ENCODE data around the gene ZBTB42.

DNA sequence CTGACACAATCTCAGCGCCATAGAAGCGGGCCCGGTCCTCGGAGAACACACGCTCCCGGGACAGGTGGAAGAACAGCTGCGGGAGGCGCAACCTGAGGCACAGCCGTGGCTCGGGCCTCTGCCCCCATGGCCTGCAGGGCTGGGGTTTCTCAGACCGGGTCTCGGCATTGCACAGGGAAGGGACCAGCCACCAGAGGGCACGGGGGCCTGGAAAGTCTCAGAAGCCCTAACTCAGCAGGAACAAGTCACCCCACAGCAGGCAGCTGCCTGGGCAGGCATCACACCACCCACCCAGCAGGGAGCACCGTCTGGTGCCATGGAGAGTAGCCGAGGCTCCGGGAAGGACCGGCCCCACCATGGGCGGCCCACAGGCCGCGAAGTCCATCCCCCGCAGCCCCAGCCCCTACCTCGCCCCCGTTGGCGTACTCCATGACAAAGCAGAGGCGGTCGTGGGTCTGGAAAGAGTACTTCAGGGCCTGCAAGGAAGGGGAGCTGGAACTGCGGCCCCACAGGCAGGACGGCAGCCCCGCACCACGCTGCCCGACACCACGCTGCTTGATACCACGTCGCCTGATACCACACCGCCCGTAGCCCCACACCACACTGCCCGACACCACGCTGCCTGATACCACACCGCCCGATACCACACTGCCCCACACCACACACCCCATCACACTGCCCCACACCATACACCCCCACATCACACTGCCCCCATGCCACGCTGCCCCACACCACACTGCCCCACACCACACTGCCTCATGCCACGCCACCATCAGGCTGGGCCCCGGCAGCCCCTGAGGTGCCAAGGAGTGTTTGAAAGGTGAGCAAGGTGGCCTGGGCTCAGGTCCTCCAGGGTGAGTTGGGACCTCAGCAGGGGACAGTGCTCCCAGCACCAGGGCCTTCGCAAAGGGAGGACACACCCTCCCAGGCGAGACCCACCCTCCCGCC lies 27.1 kb upstream of the ZBTB42 start:
- TF ChIP-seq, protein P1, sequence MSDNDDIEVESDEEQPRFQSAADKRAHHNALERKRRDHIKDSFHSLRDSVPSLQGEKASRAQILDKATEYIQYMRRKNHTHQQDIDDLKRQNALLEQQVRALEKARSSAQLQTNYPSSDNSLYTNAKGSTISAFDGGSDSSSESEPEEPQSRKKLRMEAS (CRISPR knock-in tag; IDR thresholded peaks at IDR 0.05): no peak
- TF ChIP-seq, protein P2, sequence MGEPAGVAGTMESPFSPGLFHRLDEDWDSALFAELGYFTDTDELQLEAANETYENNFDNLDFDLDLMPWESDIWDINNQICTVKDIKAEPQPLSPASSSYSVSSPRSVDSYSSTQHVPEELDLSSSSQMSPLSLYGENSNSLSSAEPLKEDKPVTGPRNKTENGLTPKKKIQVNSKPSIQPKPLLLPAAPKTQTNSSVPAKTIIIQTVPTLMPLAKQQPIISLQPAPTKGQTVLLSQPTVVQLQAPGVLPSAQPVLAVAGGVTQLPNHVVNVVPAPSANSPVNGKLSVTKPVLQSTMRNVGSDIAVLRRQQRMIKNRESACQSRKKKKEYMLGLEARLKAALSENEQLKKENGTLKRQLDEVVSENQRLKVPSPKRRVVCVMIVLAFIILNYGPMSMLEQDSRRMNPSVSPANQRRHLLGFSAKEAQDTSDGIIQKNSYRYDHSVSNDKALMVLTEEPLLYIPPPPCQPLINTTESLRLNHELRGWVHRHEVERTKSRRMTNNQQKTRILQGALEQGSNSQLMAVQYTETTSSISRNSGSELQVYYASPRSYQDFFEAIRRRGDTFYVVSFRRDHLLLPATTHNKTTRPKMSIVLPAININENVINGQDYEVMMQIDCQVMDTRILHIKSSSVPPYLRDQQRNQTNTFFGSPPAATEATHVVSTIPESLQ (CRISPR knock-in tag; IDR thresholded peaks at IDR 0.05): no peak
- TF ChIP-seq, protein P3, sequence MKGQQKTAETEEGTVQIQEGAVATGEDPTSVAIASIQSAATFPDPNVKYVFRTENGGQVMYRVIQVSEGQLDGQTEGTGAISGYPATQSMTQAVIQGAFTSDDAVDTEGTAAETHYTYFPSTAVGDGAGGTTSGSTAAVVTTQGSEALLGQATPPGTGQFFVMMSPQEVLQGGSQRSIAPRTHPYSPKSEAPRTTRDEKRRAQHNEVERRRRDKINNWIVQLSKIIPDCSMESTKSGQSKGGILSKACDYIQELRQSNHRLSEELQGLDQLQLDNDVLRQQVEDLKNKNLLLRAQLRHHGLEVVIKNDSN (CRISPR knock-in tag; IDR thresholded peaks at IDR 0.05): no peak
- TF ChIP-seq ATF1 (CRISPR knock-in tag; IDR thresholded peaks at IDR 0.05) (no peak), ZNF416 (CRISPR knock-in tag; IDR thresholded peaks at IDR 0.05) (no peak), ZNF396 (CRISPR knock-in tag; IDR thresholded peaks at IDR 0.05; ENCODE audit: borderline replicate concordance) (no peak)
- TF ChIP-seq, protein P4, sequence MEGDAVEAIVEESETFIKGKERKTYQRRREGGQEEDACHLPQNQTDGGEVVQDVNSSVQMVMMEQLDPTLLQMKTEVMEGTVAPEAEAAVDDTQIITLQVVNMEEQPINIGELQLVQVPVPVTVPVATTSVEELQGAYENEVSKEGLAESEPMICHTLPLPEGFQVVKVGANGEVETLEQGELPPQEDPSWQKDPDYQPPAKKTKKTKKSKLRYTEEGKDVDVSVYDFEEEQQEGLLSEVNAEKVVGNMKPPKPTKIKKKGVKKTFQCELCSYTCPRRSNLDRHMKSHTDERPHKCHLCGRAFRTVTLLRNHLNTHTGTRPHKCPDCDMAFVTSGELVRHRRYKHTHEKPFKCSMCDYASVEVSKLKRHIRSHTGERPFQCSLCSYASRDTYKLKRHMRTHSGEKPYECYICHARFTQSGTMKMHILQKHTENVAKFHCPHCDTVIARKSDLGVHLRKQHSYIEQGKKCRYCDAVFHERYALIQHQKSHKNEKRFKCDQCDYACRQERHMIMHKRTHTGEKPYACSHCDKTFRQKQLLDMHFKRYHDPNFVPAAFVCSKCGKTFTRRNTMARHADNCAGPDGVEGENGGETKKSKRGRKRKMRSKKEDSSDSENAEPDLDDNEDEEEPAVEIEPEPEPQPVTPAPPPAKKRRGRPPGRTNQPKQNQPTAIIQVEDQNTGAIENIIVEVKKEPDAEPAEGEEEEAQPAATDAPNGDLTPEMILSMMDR (IDR thresholded peaks at IDR 0.05): no peak

Measured in WTC11 (cell line).